Thyroid gland (tissue), 4 donors: ENCODE measurements around the gene ARHGAP8. TPM values are rescaled to one million over a fixed set of nuclear protein-coding genes. Genes with fewer than 3 reads are reported as not detected.

Experiments
- DNase-seq, 2 donors: peaks; one replicate each; pipeline ENCODE4 v3.0.0-alpha.2; 2019
- H3K27ac ChIP-seq, 3 donors: fragments of 200-600 bp; sonication (generic); 1 replicate in 2 of 3; 2 replicates in 1 of 3; pipeline ENCODE4 v1.5.1; 2016 to 2019; ENCODE audit warnings: mild to moderate bottlenecking in 1 of 3, moderate library complexity in 1 of 3
- H3K27me3 ChIP-seq: fragments of 200-600 bp; sonication (generic); one replicate; pipeline ENCODE4 v1.5.1; 2019
- H3K36me3 ChIP-seq, 2 donors: fragments of 200-600 bp; sonication (generic); one replicate each; pipeline ENCODE4 v1.5.1; 2016 to 2019
- H3K4me1 ChIP-seq, 2 donors: fragments of 200-600 bp; sonication (generic); one replicate each; pipeline ENCODE4 v1.5.1; 2017 to 2019
- H3K4me3 ChIP-seq, 3 donors: fragments of 200-600 bp; sonication (generic); replicated peaks in 1 of 3; 1 replicate in 2 of 3; 2 replicates in 1 of 3; pipeline ENCODE4 v1.5.1; 2016; ENCODE audit warnings: mild to moderate bottlenecking in 1 of 3
- H3K9me3 ChIP-seq: fragments of 200-600 bp; sonication (generic); one replicate; pipeline ENCODE4 v1.5.1; 2017
- CTCF ChIP-seq, 6 experiments: fragments of 200-600 bp in 3 of 6; fragments of 450-650 bp in 3 of 6; sonication (generic) in 3 of 6; IDR thresholded peaks; one replicate each; pipeline ENCODE4 v1.5.1; 2016 to 2019; ENCODE audit warnings: antibody characterized with exemption in 6 of 6, mild to moderate bottlenecking in 2 of 6, inconsistent platforms in 1 of 6, moderate library complexity in 1 of 6
- POLR2A ChIP-seq, 2 donors: fragments of 450-650 bp; IDR thresholded peaks; one replicate each; pipeline ENCODE4 v1.6.1; 2017; ENCODE audit warnings: antibody characterized with exemption in 2 of 2, mild to moderate bottlenecking in 2 of 2, moderate library complexity in 1 of 2
- WGBS, 2 donors: methylation state at CpG; one replicate each; pipeline ENCODE4 v1.1.5; 2017; 5-methylcytosine and 5-hydroxymethylcytosine counted together
- intact Hi-C: fragments of 100-400 bp; cut with DNase I; formaldehyde crosslinking; loops from one replicate; pipeline ENCODE4 v1.15.1; 2023
- total RNA-seq, 4 donors: library from RNA; depleted of rRNA; stranded (reverse); fragments of >200 nt; gene quantifications; one replicate each; pipeline ENCODE4 v1.2.3, GENCODE V29; 2016

The ARHGAP8 gene
- total RNA-seq, 4 donors from 2014 or later, result 24.8 to 44.3 (median 28.0) TPM

GRCh38 chr22:44801476-44801875 lies 49.1 kb downstream of the ARHGAP8 start:
- WGBS, 2 donors, result 61 to 78% methylated on average over 7 to 9 of the region's 11 CpGs
- Histone ChIP-seq H3K9me3 (no peaks in the 10 kb centered on the region), H3K4me1 (no peaks in the 10 kb centered on the region), H3K36me3 (no peaks in the 10 kb centered on the region), H3K27ac (no peak overlapping the region), H3K4me3 (no peak overlapping the region), H3K27me3 (no peaks in the 10 kb centered on the region)
- TF ChIP-seq CTCF (IDR thresholded peaks at IDR 0.05) (no peak), POLR2A (IDR thresholded peaks at IDR 0.05) (no peak)
- DNase-seq, result no peak
- intact Hi-C loops, result no loop called here

GRCh38 chr22:44802071-44802700 lies 49.8 kb downstream of the ARHGAP8 start:
- Histone ChIP-seq H3K4me3 (no peak overlapping the region), H3K36me3 (no peaks in the 10 kb centered on the region), H3K27ac (no peak overlapping the region), H3K27me3 (no peaks in the 10 kb centered on the region), H3K9me3 (no peaks in the 10 kb centered on the region), H3K4me1 (no peaks in the 10 kb centered on the region)
- no peak for DNase-seq
- TF ChIP-seq CTCF (IDR thresholded peaks at IDR 0.05) (no peak), POLR2A (IDR thresholded peaks at IDR 0.05) (no peak)
- WGBS, 2 donors, result 93% methylated on average over 11 to 14 of the region's 14 CpGs
- intact Hi-C loops, result no loop called here

- Histone ChIP-seq H3K27ac (no peak overlapping the region), H3K36me3 (no peaks in the 10 kb centered on the region), H3K4me1 (no peaks in the 10 kb centered on the region), H3K27me3 (no peaks in the 10 kb centered on the region), H3K4me3 (no peak overlapping the region), H3K9me3 (no peaks in the 10 kb centered on the region)
- TF ChIP-seq POLR2A (IDR thresholded peaks at IDR 0.05) (no peak), CTCF (IDR thresholded peaks at IDR 0.05) (no peak)
- no peak for DNase-seq
- intact Hi-C loops, result no loop called here
- 80 to 90% methylated on average over 6 of the region's 6 CpGs for WGBS, 2 donors
Measured at GRCh38 chr22:44802956-44803355, 50.6 kb downstream of the ARHGAP8 start.

- Histone ChIP-seq H3K9me3 (no peaks in the 10 kb centered on the region), H3K27me3 (no peaks in the 10 kb centered on the region), H3K4me3 (no peak overlapping the region), H3K36me3 (no peaks in the 10 kb centered on the region), H3K4me1 (no peaks in the 10 kb centered on the region), H3K27ac (no peak overlapping the region)
- TF ChIP-seq POLR2A (IDR thresholded peaks at IDR 0.05) (no peak), CTCF (IDR thresholded peaks at IDR 0.05) (no peak)
- DNase-seq, result no peak
- WGBS, 2 donors, result 88 to 94% methylated on average over 4 of the region's 7 CpGs
- intact Hi-C loops, result no loop called here
Measured at GRCh38 chr22:44804327-44804726, 52.0 kb downstream of the ARHGAP8 start.

- H3K9me3 ChIP-seq, result no peaks in the 10 kb centered on the region
- H3K27ac ChIP-seq, result no peak overlapping the region
- no peaks in the 10 kb centered on the region for H3K36me3 ChIP-seq
- intact Hi-C loops, result no loop called here
- H3K4me1 ChIP-seq, result no peaks in the 10 kb centered on the region
- H3K27me3 ChIP-seq, result no peaks in the 10 kb centered on the region
- 86 to 89% methylated on average over 9 of the region's 9 CpGs for WGBS, 2 donors
- DNase-seq, result no peak
- TF ChIP-seq POLR2A (IDR thresholded peaks at IDR 0.05), result no peak
- TF ChIP-seq CTCF (IDR thresholded peaks at IDR 0.05), result no peak
- no peak overlapping the region for H3K4me3 ChIP-seq
Measured at GRCh38 chr22:44805711-44806110, 53.3 kb downstream of the ARHGAP8 start.
